ENCODE measurements around the gene ITSN2. TPM values are rescaled to one million over a fixed set of nuclear protein-coding genes. Genes with fewer than 3 reads are reported as not detected.

The ITSN2 gene
- total and polyA plus RNA-seq, 2 of the 8 experiments (the other 6 are each of a cell fraction or from before 2014, with no cell fraction given) = 9.3 to 17.0 TPM

GRCh38 chr2:24307961-24308360, 52.4 kb downstream of the ITSN2 start:
- Histone ChIP-seq H2BK12ac (ENCODE audit: low read depth, low read length) (no peak overlapping the region), H2BK120ac (replicated peaks; ENCODE audit: low read depth, low read length) (no peak overlapping the region), H4K8ac (ENCODE audit: extremely low read depth, insufficient read depth, low read length) (no peak overlapping the region), H4K5ac (ENCODE audit: insufficient read length, low read depth, low read length) (no peak overlapping the region), H3K79me2 (ENCODE audit: control insufficient read depth in 1 of 2, insufficient read depth in 2 of 2, low read length in 2 of 2) (no peaks in the 10 kb centered on the region), H3K56ac (replicated peaks; ENCODE audit: insufficient read length, low read depth, low read length) (no peak overlapping the region), H2BK20ac (ENCODE audit: low read length) (no peak overlapping the region), H2AK5ac (ENCODE audit: low read depth, low read length) (no peak overlapping the region), H3K14ac (ENCODE audit: insufficient read length) (no peak overlapping the region), H3K9me3 (ENCODE audit: insufficient read depth in 2 of 2, low read depth in 1 of 2, low read length in 1 of 2) (no peaks in the 10 kb centered on the region), H3K27ac (ENCODE audit: low read depth, low read length) (no peak overlapping the region), H3K9ac (replicated peaks in 1 of 4; ENCODE audit: extremely low read depth in 1 of 4, low read depth in 3 of 4, low read length in 3 of 4) (no peak overlapping the region), H3K18ac (ENCODE audit: extremely low read depth, low read length) (no peak overlapping the region), H3K4me1 (replicated peaks in 1 of 4; ENCODE audit: control insufficient read depth in 3 of 4, insufficient read depth in 4 of 4, low read length in 3 of 4) (no peaks in the 10 kb centered on the region), H4K20me1 (replicated peaks in 1 of 2; ENCODE audit: control insufficient read depth in 1 of 2, insufficient read depth in 2 of 2, low read length in 2 of 2) (no peaks in the 10 kb centered on the region), H3K79me1 (ENCODE audit: low read depth, low read length) (no peaks in the 10 kb centered on the region), H2BK5ac (ENCODE audit: low read depth, low read length) (no peak overlapping the region), H2AFZ (ENCODE audit: low read length) (no peak overlapping the region), H3K4me2 (ENCODE audit: insufficient read depth in 1 of 2, low read depth in 2 of 2, low read length in 2 of 2) (no peak overlapping the region), H3K4me3 (ENCODE audit: extremely low read depth in 1 of 4, insufficient read depth in 2 of 4, low read depth in 3 of 4, low read length in 4 of 4) (no peak overlapping the region), H2BK15ac (ENCODE audit: low read length) (no peak overlapping the region), H3K23ac (ENCODE audit: insufficient read length) (no peak overlapping the region), H3K36me3 (ENCODE audit: control insufficient read depth in 2 of 4, insufficient read depth in 4 of 4, low read length in 3 of 4) (peaks cover 0 to 5% (median 0%) of the 10 kb centered on the region in 4 experiments; a peak in 1 of 8 replicates), H4K91ac (replicated peaks; ENCODE audit: insufficient read length, low read length) (no peak overlapping the region), H3K27me3 (replicated peaks in 1 of 4; ENCODE audit: control insufficient read depth in 3 of 4, extremely low read depth in 1 of 4, insufficient read depth in 3 of 4, low read length in 3 of 4) (no peaks in the 10 kb centered on the region), H3K4ac (replicated peaks; ENCODE audit: insufficient read length, low read depth, low read length) (no peak overlapping the region), H3K23me2 (ENCODE audit: low read depth, low read length) (no peaks in the 10 kb centered on the region)
- DNase-seq (ENCODE audit: low read depth in 1 of 2, low spot score in 2 of 2) = no peak
- POLR2A ChIA-PET (ENCODE audit: partially characterized antibody) = no interaction called here
- FAIRE-seq = no peak
- WGBS, 2 experiments (ENCODE audit: extremely low coverage in 1 of 2, insufficient coverage in 1 of 2, insufficient read length in 1 of 2, insufficient replicate concordance in 2 of 2, low coverage in 1 of 2, low lambda C conversion rate in 2 of 2, missing lambda C conversion rate in 1 of 2) = 83% methylated on average over 2 of the region's 2 CpGs; no CpG with 5 or more reads in 1 of the 2 experiments
- CTCF ChIA-PET (ENCODE audit: partially characterized antibody) = interaction anchor here (0.6 kb wide), 1 partner anchor 12 kb away, joined by 3 read pairs; no protein-coding TSS in a partner anchor
- TF ChIP-seq, protein P1, sequence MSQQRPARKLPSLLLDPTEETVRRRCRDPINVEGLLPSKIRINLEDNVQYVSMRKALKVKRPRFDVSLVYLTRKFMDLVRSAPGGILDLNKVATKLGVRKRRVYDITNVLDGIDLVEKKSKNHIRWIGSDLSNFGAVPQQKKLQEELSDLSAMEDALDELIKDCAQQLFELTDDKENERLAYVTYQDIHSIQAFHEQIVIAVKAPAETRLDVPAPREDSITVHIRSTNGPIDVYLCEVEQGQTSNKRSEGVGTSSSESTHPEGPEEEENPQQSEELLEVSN (IDR thresholded peaks at IDR 0.05) = no peak
- TF ChIP-seq POLR2AphosphoS5 (IDR thresholded peaks at IDR 0.05; ENCODE audit: low read depth, low read length) (no peak), POLR2A (IDR thresholded peaks at IDR 0.05; ENCODE audit: control extremely low read depth in 1 of 2, low read depth in 2 of 2, low read length in 2 of 2) (no peak), HDAC2 (IDR thresholded peaks at IDR 0.05; ENCODE audit: borderline replicate concordance in 1 of 2, low read depth in 2 of 2, low read length in 2 of 2) (no peak), RNF2 (IDR thresholded peaks at IDR 0.05; ENCODE audit: borderline replicate concordance, low read depth, low read length, missing control alignments, poor library complexity, severe bottlenecking) (no peak), CHD1 (IDR thresholded peaks at IDR 0.05; ENCODE audit: low read depth, low read length) (no peak), SP2 (IDR thresholded peaks at IDR 0.05; ENCODE audit: low read length) (no peak), TEAD4 (IDR thresholded peaks at IDR 0.05; ENCODE audit: low read depth, low read length) (no peak), BACH1 (IDR thresholded peaks at IDR 0.05; ENCODE audit: low read length) (no peak), TAF7 (optimal IDR thresholded peaks at IDR 0.05; ENCODE audit: borderline replicate concordance, low read depth, low read length) (no peak), POU5F1 (IDR thresholded peaks at IDR 0.05; ENCODE audit: low read depth, low read length) (no peak), CBX5 (IDR thresholded peaks at IDR 0.05; ENCODE audit: low read depth, low read length) (no peak), SP4 (IDR thresholded peaks at IDR 0.05; ENCODE audit: low read length) (no peak), SRF (IDR thresholded peaks at IDR 0.05; ENCODE audit: low read depth, low read length) (no peak)
- TF ChIP-seq, protein P2, sequence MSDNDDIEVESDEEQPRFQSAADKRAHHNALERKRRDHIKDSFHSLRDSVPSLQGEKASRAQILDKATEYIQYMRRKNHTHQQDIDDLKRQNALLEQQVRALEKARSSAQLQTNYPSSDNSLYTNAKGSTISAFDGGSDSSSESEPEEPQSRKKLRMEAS (IDR thresholded peaks at IDR 0.05) = no peak

All from H1 (cell line).